Measurements from ENCODE around the gene EXT2. TPM values are rescaled to one million over a fixed set of nuclear protein-coding genes. Genes with fewer than 3 reads are reported as not detected.

Gene EXT2
- total and polyA plus RNA-seq, 10 of the 15 experiments (the other 5 are each of a cell fraction or from before 2014, with no cell fraction given), result 3.8 to 31.4 (median 17.9) TPM

DNA sequence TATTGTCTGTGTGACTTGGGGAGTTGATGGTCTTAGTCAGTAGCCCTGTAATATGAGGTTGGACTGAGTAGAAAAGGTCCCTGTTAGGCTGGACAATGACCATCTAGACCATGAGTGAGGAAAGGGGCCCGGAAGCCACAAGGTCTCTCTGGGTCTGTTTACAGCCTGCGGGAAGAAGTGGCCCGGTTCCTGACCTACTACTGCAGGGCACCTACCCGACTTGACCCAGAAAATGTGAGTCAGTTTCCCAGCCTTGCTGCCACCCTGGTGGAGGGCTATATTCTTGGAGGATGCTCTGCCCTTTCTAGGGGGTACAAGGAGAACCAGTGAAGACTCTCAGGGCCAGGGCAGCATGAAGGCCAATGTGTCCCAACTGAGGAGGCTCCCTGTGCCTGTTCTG lies 44.3 kb upstream of the EXT2 start (continued):
- no peak for TF ChIP-seq CREM (IDR thresholded peaks at IDR 0.05; ENCODE audit: low read depth)

DNA sequence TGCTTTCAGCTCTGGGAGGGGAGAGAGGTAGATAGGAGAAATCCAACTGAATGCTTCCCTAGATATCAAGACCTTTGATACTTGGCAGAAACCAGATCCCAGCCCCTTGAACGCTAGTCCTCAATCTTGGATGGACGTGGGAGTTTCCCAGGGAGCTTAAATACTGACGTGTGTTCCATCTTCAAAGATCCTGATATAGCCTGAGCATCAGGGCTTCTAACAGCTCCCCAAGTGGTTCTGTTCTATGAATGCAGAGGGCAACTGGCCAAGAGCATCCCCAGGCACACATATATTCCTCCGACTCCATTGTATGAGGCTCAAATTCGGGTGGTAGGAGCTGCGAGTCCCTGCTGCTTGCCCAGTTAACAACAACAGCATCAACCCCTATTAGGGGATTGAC lies 38.1 kb upstream of the EXT2 start:
- FAIRE-seq, result no peak
- TF ChIP-seq, protein P1, sequence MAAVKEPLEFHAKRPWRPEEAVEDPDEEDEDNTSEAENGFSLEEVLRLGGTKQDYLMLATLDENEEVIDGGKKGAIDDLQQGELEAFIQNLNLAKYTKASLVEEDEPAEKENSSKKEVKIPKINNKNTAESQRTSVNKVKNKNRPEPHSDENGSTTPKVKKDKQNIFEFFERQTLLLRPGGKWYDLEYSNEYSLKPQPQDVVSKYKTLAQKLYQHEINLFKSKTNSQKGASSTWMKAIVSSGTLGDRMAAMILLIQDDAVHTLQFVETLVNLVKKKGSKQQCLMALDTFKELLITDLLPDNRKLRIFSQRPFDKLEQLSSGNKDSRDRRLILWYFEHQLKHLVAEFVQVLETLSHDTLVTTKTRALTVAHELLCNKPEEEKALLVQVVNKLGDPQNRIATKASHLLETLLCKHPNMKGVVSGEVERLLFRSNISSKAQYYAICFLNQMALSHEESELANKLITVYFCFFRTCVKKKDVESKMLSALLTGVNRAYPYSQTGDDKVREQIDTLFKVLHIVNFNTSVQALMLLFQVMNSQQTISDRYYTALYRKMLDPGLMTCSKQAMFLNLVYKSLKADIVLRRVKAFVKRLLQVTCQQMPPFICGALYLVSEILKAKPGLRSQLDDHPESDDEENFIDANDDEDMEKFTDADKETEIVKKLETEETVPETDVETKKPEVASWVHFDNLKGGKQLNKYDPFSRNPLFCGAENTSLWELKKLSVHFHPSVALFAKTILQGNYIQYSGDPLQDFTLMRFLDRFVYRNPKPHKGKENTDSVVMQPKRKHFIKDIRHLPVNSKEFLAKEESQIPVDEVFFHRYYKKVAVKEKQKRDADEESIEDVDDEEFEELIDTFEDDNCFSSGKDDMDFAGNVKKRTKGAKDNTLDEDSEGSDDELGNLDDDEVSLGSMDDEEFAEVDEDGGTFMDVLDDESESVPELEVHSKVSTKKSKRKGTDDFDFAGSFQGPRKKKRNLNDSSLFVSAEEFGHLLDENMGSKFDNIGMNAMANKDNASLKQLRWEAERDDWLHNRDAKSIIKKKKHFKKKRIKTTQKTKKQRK (IDR thresholded peaks at IDR 0.05; ENCODE audit: low read depth, low read length), result no peak
- no peak for TF ChIP-seq CHD1 (IDR thresholded peaks at IDR 0.05; ENCODE audit: low read depth, low read length)
- TF ChIP-seq MTA3 (IDR thresholded peaks at IDR 0.05; ENCODE audit: borderline replicate concordance, low read length), result no peak
- TF ChIP-seq, protein P2, sequence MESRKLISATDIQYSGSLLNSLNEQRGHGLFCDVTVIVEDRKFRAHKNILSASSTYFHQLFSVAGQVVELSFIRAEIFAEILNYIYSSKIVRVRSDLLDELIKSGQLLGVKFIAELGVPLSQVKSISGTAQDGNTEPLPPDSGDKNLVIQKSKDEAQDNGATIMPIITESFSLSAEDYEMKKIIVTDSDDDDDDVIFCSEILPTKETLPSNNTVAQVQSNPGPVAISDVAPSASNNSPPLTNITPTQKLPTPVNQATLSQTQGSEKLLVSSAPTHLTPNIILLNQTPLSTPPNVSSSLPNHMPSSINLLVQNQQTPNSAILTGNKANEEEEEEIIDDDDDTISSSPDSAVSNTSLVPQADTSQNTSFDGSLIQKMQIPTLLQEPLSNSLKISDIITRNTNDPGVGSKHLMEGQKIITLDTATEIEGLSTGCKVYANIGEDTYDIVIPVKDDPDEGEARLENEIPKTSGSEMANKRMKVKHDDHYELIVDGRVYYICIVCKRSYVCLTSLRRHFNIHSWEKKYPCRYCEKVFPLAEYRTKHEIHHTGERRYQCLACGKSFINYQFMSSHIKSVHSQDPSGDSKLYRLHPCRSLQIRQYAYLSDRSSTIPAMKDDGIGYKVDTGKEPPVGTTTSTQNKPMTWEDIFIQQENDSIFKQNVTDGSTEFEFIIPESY (IDR thresholded peaks at IDR 0.05), result no peak
- TF ChIP-seq, protein P3, sequence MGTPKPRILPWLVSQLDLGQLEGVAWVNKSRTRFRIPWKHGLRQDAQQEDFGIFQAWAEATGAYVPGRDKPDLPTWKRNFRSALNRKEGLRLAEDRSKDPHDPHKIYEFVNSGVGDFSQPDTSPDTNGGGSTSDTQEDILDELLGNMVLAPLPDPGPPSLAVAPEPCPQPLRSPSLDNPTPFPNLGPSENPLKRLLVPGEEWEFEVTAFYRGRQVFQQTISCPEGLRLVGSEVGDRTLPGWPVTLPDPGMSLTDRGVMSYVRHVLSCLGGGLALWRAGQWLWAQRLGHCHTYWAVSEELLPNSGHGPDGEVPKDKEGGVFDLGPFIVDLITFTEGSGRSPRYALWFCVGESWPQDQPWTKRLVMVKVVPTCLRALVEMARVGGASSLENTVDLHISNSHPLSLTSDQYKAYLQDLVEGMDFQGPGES (IDR thresholded peaks at IDR 0.05), result no peak
- TF ChIP-seq, protein P4, sequence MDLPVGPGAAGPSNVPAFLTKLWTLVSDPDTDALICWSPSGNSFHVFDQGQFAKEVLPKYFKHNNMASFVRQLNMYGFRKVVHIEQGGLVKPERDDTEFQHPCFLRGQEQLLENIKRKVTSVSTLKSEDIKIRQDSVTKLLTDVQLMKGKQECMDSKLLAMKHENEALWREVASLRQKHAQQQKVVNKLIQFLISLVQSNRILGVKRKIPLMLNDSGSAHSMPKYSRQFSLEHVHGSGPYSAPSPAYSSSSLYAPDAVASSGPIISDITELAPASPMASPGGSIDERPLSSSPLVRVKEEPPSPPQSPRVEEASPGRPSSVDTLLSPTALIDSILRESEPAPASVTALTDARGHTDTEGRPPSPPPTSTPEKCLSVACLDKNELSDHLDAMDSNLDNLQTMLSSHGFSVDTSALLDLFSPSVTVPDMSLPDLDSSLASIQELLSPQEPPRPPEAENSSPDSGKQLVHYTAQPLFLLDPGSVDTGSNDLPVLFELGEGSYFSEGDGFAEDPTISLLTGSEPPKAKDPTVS (IDR thresholded peaks at IDR 0.05; ENCODE audit: low read depth, low read length), result no peak
- TF ChIP-seq, protein P5, sequence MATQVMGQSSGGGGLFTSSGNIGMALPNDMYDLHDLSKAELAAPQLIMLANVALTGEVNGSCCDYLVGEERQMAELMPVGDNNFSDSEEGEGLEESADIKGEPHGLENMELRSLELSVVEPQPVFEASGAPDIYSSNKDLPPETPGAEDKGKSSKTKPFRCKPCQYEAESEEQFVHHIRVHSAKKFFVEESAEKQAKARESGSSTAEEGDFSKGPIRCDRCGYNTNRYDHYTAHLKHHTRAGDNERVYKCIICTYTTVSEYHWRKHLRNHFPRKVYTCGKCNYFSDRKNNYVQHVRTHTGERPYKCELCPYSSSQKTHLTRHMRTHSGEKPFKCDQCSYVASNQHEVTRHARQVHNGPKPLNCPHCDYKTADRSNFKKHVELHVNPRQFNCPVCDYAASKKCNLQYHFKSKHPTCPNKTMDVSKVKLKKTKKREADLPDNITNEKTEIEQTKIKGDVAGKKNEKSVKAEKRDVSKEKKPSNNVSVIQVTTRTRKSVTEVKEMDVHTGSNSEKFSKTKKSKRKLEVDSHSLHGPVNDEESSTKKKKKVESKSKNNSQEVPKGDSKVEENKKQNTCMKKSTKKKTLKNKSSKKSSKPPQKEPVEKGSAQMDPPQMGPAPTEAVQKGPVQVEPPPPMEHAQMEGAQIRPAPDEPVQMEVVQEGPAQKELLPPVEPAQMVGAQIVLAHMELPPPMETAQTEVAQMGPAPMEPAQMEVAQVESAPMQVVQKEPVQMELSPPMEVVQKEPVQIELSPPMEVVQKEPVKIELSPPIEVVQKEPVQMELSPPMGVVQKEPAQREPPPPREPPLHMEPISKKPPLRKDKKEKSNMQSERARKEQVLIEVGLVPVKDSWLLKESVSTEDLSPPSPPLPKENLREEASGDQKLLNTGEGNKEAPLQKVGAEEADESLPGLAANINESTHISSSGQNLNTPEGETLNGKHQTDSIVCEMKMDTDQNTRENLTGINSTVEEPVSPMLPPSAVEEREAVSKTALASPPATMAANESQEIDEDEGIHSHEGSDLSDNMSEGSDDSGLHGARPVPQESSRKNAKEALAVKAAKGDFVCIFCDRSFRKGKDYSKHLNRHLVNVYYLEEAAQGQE (IDR thresholded peaks at IDR 0.05; ENCODE audit: low read depth, low read length), result no peak
- TF ChIP-seq, protein P6, sequence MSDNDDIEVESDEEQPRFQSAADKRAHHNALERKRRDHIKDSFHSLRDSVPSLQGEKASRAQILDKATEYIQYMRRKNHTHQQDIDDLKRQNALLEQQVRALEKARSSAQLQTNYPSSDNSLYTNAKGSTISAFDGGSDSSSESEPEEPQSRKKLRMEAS (IDR thresholded peaks at IDR 0.05; ENCODE audit: low read depth, low read length), result no peak
- no peak for TF ChIP-seq RAD51 (IDR thresholded peaks at IDR 0.05)
- no peak for TF ChIP-seq CEBPB (IDR thresholded peaks at IDR 0.05; ENCODE audit: borderline replicate concordance in 1 of 2, low read depth in 2 of 2, low read length in 2 of 2)

More for the DNA sequence above, 38.1 kb upstream of the EXT2 start:
- Histone ChIP-seq H4K20me1 (ENCODE audit: control insufficient read depth, insufficient read depth) (no peaks in the 10 kb centered on the region), H2AFZ (ENCODE audit: control insufficient read depth, low read depth, low read length) (no peak overlapping the region), H3K27me3 (replicated peaks in 1 of 2; ENCODE audit: control insufficient read depth in 2 of 2, insufficient read depth in 2 of 2, low read length in 1 of 2) (peaks cover 0 to 1% of the 10 kb centered on the region in 2 experiments; a peak in 1 of 4 replicates), H3K27ac (ENCODE audit: control insufficient read depth, insufficient read depth) (no peak overlapping the region), H3K4me1 (ENCODE audit: control insufficient read depth, insufficient read depth, low read length) (no peaks in the 10 kb centered on the region), H3K36me3 (ENCODE audit: control insufficient read depth in 2 of 2, insufficient read depth in 2 of 2, low read length in 1 of 2) (no peaks in the 10 kb centered on the region), H3K4me3 (no peak overlapping the region), H3K79me2 (ENCODE audit: control insufficient read depth, insufficient read depth, low read length) (no peaks in the 10 kb centered on the region), H3K9me3 (replicated peaks; ENCODE audit: control insufficient read depth, insufficient read depth, low read length) (no peaks in the 10 kb centered on the region), H3K4me2 (ENCODE audit: control insufficient read depth, insufficient read depth) (no peak overlapping the region), H3K9ac (ENCODE audit: control insufficient read depth, insufficient read depth, low read length) (no peak overlapping the region)
- CTCF ChIA-PET, result interaction anchor here (0.9 to 2.3 kb wide), 3 partner anchors 9 to 38 kb away, joined by 3 to 6 read pairs (median 3); partner anchors contain the start of genes ACCS and EXT2
- SMC1A ChIA-PET (ENCODE audit: uncharacterized antibody, unreplicated experiment), result no interaction called here
- 48% methylated on average over 6 of the region's 6 CpGs for WGBS (ENCODE audit: insufficient coverage, insufficient replicate concordance, low lambda C conversion rate, missing lambda C conversion rate)
- in situ Hi-C loops (cut with MboI) (no loop called here), intact Hi-C loops (cut with micrococcal nuclease; ENCODE audit: unreplicated experiment) (no loop called here)
- BruUV-seq (replicated peaks), result no TSS peak
- DNase-seq (ENCODE audit: low read depth, low spot score), result no peak
- POLR2A ChIA-PET, result no interaction called here
- RAD21 ChIA-PET (ENCODE audit: unreplicated experiment), result no interaction called here
- ATAC-seq, result no peak

All from GM12878 (cell line).